Measurements from ENCODE around the gene WDCP.

WDCP gene

DNA sequence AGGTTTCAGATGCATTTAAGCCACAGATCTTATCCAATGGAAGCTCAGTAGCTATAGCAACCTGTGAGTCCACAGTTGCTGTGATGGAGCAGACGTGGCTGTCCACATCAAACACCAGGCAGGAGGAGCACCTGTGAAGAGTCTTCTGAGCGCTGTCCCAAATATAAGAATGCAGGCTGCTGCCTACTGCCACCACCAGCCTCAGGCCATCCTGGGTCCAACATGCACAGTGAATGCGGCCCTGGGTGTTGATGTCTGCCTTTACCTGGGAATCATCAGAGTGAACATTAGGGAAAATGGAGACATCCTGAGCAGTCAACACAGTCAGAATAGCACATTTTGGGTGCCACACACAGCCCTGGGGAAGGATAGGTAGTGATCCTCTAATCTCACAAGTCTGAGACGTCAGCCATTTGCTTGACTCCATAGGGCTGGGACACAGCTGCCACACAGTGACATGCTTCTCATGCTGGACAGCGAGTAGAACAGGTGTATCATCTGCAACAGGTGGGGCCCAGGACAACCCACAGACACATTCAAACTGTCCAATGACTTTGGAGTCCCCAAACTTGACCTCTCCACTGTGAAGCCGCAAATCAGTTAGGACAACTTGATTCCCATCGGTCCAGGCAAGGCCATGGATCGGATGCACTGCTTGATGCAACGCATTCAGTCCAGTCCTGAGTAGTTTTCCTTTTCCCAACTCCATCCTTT, 8.2 kb downstream of the WDCP start:
- DNase-seq, result no peak

DNA sequence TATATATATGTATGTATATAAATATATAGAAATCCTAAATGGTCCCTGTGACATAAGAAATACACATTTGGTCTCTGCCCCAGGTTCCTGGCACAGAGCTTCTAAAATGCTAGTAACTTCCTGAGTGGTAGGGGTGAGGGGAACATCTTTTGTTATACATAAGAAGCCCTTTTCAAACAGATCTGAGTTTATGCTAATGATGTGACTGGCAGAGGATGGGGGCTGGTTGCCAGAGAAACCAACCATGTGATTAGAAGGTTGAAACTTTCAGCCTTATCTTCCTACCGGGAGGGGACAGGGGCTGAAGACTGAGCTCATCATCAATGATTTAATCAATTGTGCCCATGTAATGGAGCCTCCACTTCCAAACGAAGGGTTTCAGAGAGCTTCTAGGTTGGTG, 21.0 kb downstream of the WDCP start:
- peaks cover 19% of the 10 kb centered on the region for H3K36me3 ChIP-seq (replicated peaks)
- H3K27me3 ChIP-seq (replicated peaks), result no peaks in the 10 kb centered on the region
- in situ Hi-C loops (cut with HindIII; ENCODE audit: low pct_ligation_motif_present, low sequenced_read_pairs), result no loop called here
- H3K27ac ChIP-seq, result no peak overlapping the region
- DNase-seq, result no peak
- TF ChIP-seq, protein P1, sequence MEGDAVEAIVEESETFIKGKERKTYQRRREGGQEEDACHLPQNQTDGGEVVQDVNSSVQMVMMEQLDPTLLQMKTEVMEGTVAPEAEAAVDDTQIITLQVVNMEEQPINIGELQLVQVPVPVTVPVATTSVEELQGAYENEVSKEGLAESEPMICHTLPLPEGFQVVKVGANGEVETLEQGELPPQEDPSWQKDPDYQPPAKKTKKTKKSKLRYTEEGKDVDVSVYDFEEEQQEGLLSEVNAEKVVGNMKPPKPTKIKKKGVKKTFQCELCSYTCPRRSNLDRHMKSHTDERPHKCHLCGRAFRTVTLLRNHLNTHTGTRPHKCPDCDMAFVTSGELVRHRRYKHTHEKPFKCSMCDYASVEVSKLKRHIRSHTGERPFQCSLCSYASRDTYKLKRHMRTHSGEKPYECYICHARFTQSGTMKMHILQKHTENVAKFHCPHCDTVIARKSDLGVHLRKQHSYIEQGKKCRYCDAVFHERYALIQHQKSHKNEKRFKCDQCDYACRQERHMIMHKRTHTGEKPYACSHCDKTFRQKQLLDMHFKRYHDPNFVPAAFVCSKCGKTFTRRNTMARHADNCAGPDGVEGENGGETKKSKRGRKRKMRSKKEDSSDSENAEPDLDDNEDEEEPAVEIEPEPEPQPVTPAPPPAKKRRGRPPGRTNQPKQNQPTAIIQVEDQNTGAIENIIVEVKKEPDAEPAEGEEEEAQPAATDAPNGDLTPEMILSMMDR (IDR thresholded peaks at IDR 0.05; ENCODE audit: low read depth, low read length, missing control alignments), result no peak
- no peak overlapping the region for H3K4me3 ChIP-seq (ENCODE audit: low read depth, low read length)

More for the DNA sequence above, 8.2 kb downstream of the WDCP start:
- H3K27ac ChIP-seq, result no peak overlapping the region
- TF ChIP-seq, protein P1 (IDR thresholded peaks at IDR 0.05; ENCODE audit: low read depth, low read length, missing control alignments), result no peak
- in situ Hi-C loops (cut with HindIII; ENCODE audit: low pct_ligation_motif_present, low sequenced_read_pairs), result no loop called here
- no peak overlapping the region for H3K4me3 ChIP-seq (ENCODE audit: low read depth, low read length)
- peaks cover 14% of the 10 kb centered on the region for H3K36me3 ChIP-seq (replicated peaks)
- no peaks in the 10 kb centered on the region for H3K27me3 ChIP-seq (replicated peaks)

DNA sequence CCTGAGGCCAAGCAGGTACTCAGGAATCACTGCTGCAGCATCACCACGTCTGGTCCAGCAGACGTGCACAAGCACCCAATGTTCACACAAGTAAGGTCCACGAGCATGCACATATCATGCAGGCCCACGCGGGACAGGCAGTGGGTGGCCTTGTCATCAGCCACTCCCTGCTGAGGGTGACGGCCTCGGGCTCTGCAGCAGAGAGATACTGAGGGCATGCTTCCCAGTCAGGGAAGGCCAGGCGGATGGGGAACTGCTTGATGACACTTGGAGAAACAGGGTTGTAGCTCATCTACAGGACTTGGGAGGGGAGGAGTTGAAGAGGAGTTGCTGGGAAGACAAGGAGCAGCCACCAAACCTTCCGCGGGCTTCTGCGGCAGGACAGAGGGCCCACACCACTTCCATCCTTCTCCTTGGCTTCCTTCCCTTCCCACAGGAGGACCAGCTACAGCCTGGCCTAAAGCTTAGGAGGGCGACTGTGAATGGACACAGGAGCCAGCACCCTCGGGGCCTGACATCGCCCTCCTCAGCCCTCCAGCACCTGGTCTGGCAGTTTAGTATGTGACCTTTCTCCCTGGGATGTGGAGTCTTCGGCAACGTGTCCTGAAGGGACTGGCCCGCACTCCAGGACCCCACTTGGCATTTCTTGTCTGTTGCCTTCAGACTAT, 22.1 kb downstream of the WDCP start:
- H3K36me3 ChIP-seq (replicated peaks), result peaks cover 9% of the 10 kb centered on the region
- TF ChIP-seq, protein P1 (IDR thresholded peaks at IDR 0.05; ENCODE audit: low read depth, low read length, missing control alignments), result no peak
- H3K27ac ChIP-seq, result no peak overlapping the region
- no peak for DNase-seq
- H3K27me3 ChIP-seq (replicated peaks), result no peaks in the 10 kb centered on the region
- in situ Hi-C loops (cut with HindIII; ENCODE audit: low pct_ligation_motif_present, low sequenced_read_pairs), result no loop called here
- no peak overlapping the region for H3K4me3 ChIP-seq (ENCODE audit: low read depth, low read length)

DNA sequence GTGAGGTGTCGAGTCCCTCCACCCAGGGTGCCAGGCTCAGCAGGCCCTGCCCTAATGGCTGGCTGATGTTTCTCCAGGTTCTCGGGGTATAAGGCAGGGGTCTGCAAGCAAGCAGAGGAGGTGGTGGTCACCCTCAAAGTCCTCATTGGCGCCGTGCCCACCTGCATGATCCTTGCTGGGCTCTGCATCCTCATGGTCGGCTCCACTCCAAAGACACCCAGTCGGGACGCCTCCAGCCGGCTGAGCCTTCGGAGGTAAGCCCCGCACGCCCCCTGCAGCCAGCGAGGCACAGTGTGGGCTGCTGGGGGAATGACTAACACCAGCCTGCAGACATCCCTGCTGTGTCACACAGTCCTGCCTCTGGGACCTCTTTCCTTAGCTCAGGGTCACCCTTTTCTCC, 23.2 kb downstream of the WDCP start:
- Histone ChIP-seq H3K27me3 (replicated peaks) (no peaks in the 10 kb centered on the region), H3K27ac (no peak overlapping the region), H3K36me3 (replicated peaks) (peaks cover 4% of the 10 kb centered on the region), H3K4me3 (ENCODE audit: low read depth, low read length) (no peak overlapping the region)
- TF ChIP-seq, protein P1 (IDR thresholded peaks at IDR 0.05; ENCODE audit: low read depth, low read length, missing control alignments), result peak; percentile 86
- in situ Hi-C loops (cut with HindIII; ENCODE audit: low pct_ligation_motif_present, low sequenced_read_pairs), result no loop called here
- DNase-seq, result peak; percentile 55

DNA sequence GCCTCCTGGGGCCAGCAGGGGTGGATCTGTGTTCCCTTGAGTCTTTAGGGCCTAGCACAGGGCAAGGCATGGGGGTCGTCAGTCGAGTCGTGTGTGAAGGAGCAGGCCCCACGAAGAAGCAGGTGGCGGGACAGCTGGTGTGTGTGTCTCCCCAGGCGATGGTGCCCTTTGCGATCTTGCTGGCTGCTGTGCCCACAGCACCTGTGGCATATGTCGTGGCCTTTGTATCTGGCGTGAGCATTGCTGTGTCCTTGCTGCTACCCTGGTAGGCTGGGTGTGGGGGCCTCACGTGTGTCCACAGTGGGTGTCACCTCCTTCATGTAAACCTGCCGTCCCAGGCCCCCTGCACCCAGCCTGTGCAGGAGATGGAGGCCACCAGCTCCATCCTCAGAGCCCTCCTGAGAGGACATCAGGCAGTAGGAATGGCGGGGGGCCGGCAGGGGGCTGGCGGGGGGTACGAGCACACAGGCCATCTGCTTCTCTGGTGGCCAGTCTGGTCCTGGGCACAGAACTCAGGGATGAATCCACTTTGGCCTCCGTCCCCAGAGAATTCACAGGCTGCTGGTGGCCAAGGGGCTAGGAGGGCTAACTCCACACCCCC, 24.1 kb downstream of the WDCP start:
- no peak overlapping the region for H3K27ac ChIP-seq
- peaks cover 4% of the 10 kb centered on the region for H3K36me3 ChIP-seq (replicated peaks)
- DNase-seq, result no peak
- in situ Hi-C loops (cut with HindIII; ENCODE audit: low pct_ligation_motif_present, low sequenced_read_pairs), result no loop called here
- no peak overlapping the region for H3K4me3 ChIP-seq (ENCODE audit: low read depth, low read length)
- TF ChIP-seq, protein P1 (IDR thresholded peaks at IDR 0.05; ENCODE audit: low read depth, low read length, missing control alignments), result no peak
- H3K27me3 ChIP-seq (replicated peaks), result no peaks in the 10 kb centered on the region

All from brain microvascular endothelial cell (primary cell).